ENCODE results near the gene GFAP.

Gene GFAP

GRCh38 chr17:44899074-44899782 lies 16.1 kb downstream of the GFAP start, which contains the start of gene EFTUD2 (continued):
- TF ChIP-seq ZNF274 (IDR thresholded peaks at IDR 0.05; ENCODE audit: low read length) (no peak), ZNF274 (tag by site-specific recombination; IDR thresholded peaks at IDR 0.05; ENCODE audit: borderline replicate concordance) (no peak), MZF1 (tag by site-specific recombination; IDR thresholded peaks at IDR 0.05; ENCODE audit: borderline replicate concordance) (no peak), BCL11B (tag by site-specific recombination; IDR thresholded peaks at IDR 0.05; ENCODE audit: low read depth) (no peak), HOXC10 (CRISPR knock-in tag; IDR thresholded peaks at IDR 0.05) (no peak), ZNF16 (tag by site-specific recombination; IDR thresholded peaks at IDR 0.05; ENCODE audit: low read depth) (no peak), ZNF473 (tag by site-specific recombination; IDR thresholded peaks at IDR 0.05) (no peak), ZNF560 (tag by site-specific recombination; IDR thresholded peaks at IDR 0.05; ENCODE audit: borderline replicate concordance) (no peak), SP7 (tag by site-specific recombination; IDR thresholded peaks at IDR 0.05) (peak; percentile 95), ZNF248 (tag by site-specific recombination; IDR thresholded peaks at IDR 0.05) (no peak), ZNF341 (tag by site-specific recombination; IDR thresholded peaks at IDR 0.05; ENCODE audit: low read depth) (0 out of 2 replicates have a peak, but pooled peaks have one; percentile 47), ZNF202 (tag by site-specific recombination; IDR thresholded peaks at IDR 0.05; ENCODE audit: borderline replicate concordance) (no peak), ZNF791 (tag by site-specific recombination; IDR thresholded peaks at IDR 0.05) (no peak), ZNF138 (tag by site-specific recombination; IDR thresholded peaks at IDR 0.05; ENCODE audit: borderline replicate concordance) (no peak), ZNF701 (tag by site-specific recombination; IDR thresholded peaks at IDR 0.05) (no peak), ZNF792 (tag by site-specific recombination; IDR thresholded peaks at IDR 0.05) (0 out of 2 replicates have a peak, but pooled peaks have one; percentile 2), MEIS1 (CRISPR knock-in tag; IDR thresholded peaks at IDR 0.05; ENCODE audit: borderline replicate concordance) (no peak), ZNF585B (tag by site-specific recombination; IDR thresholded peaks at IDR 0.05) (no peak), ZNF514 (tag by site-specific recombination; IDR thresholded peaks at IDR 0.05) (no peak), ZNF561 (tag by site-specific recombination; IDR thresholded peaks at IDR 0.05; ENCODE audit: borderline replicate concordance) (peak; percentile 96), ZNF362 (tag by site-specific recombination; IDR thresholded peaks at IDR 0.05) (no peak), ZNF843 (tag by site-specific recombination; IDR thresholded peaks at IDR 0.05) (peak; percentile 83), ZEB2 (tag by site-specific recombination; IDR thresholded peaks at IDR 0.05) (peak; percentile 88), ZNF114 (tag by site-specific recombination; IDR thresholded peaks at IDR 0.05) (no peak), ZNF704 (tag by site-specific recombination; IDR thresholded peaks at IDR 0.05) (peak; percentile 30; the same call in 1 of the 2 replicates), ZBTB8A (tag by site-specific recombination; IDR thresholded peaks at IDR 0.05) (peak; percentile 92), KLF16 (tag by site-specific recombination; IDR thresholded peaks at IDR 0.05) (peak; percentile 96), ZNF112 (tag by site-specific recombination; IDR thresholded peaks at IDR 0.05) (no peak), IKZF3 (tag by site-specific recombination; IDR thresholded peaks at IDR 0.05) (no peak), KLF17 (tag by site-specific recombination; IDR thresholded peaks at IDR 0.05) (peak; percentile 93), ZNF658 (tag by site-specific recombination; IDR thresholded peaks at IDR 0.05) (no peak), TCF7L2 (IDR thresholded peaks at IDR 0.05; ENCODE audit: borderline replicate concordance, low read depth, low read length) (no peak), SCRT2 (tag by site-specific recombination; IDR thresholded peaks at IDR 0.05) (peak; percentile 59; the same call in 1 of the 2 replicates), ZNF324 (tag by site-specific recombination; IDR thresholded peaks at IDR 0.05) (peak; percentile 97), ZNF830 (tag by site-specific recombination; IDR thresholded peaks at IDR 0.05; ENCODE audit: low read depth) (no peak), ZNF10 (tag by site-specific recombination; IDR thresholded peaks at IDR 0.05) (peak; percentile 77)
- TF ChIP-seq, protein P1, sequence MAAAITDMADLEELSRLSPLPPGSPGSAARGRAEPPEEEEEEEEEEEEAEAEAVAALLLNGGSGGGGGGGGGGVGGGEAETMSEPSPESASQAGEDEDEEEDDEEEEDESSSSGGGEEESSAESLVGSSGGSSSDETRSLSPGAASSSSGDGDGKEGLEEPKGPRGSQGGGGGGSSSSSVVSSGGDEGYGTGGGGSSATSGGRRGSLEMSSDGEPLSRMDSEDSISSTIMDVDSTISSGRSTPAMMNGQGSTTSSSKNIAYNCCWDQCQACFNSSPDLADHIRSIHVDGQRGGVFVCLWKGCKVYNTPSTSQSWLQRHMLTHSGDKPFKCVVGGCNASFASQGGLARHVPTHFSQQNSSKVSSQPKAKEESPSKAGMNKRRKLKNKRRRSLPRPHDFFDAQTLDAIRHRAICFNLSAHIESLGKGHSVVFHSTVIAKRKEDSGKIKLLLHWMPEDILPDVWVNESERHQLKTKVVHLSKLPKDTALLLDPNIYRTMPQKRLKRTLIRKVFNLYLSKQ (tag by site-specific recombination; IDR thresholded peaks at IDR 0.05; ENCODE audit: borderline replicate concordance), result no peak
- TF ChIP-seq, protein P2, sequence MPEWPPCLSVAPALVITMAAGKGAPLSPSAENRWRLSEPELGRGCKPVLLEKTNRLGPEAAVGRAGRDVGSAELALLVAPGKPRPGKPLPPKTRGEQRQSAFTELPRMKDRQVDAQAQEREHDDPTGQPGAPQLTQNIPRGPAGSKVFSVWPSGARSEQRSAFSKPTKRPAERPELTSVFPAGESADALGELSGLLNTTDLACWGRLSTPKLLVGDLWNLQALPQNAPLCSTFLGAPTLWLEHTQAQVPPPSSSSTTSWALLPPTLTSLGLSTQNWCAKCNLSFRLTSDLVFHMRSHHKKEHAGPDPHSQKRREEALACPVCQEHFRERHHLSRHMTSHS (tag by site-specific recombination; IDR thresholded peaks at IDR 0.05), result no peak

Measured in HEK293 (cell line).